GM10847 (cell line): ENCODE data around the gene HYAL2.

Experiments used
- POLR2A ChIP-seq: IDR thresholded peaks from 2 replicates; pipeline ENCODE4 v1.6.1; 2011; ENCODE audit not compliant: insufficient read length; ENCODE audit errors: extremely low read depth

Gene HYAL2

GRCh38 chr3:50303013-50303815 lies 19.3 kb downstream of the HYAL2 start, which contains the start of gene HYAL1:
TSS of gene HYAL1 (minus strand) at chr3:50303574. CDS start at chr3:50302956, 618 bp downstream.
- no peak for TF ChIP-seq POLR2A

DNA sequence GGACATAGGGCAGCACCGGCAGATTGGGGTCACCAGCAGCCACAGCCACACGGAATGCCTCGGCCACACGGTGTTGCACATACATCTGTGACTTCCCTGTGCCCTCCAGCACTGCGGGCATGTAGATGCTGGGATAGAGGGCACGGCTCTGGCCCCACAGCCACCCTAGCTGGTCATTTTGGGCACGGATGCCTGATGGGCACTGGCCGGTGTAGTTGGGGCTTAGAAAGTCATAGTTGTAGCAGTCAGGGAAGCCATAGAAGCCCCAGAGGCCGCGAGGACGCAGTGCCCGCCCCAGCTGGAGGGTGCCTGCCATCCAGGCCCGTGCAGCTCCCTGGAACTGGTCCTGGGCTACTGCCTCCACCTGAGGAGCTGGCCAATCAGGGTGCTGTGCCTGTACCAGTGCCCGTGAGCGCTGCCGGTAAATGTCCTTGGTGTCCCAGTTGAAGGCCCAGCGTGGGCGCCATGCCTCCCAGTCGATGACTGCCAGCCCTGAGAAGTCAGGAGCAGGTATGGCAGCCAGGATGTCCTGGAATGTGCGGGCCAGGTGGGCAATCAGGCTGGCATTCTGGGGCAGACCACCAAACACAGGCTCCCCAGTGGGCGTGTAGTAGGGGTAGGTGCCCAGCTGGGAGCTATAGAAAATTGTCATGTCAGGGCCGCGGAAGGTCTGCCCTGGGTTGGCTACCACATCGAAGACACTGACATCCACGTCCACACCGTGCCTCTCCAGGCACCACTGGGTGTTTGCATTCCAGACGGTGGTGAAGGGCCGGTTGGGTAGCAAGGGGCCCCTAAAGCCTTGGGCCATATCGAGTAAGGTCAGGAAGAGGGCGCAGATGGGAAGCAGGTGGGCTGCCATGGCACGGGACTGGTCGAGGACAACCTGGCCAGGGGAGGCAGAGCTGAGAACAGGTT lies 20.2 kb downstream of the HYAL2 start:
- TF ChIP-seq POLR2A = no peak

DNA sequence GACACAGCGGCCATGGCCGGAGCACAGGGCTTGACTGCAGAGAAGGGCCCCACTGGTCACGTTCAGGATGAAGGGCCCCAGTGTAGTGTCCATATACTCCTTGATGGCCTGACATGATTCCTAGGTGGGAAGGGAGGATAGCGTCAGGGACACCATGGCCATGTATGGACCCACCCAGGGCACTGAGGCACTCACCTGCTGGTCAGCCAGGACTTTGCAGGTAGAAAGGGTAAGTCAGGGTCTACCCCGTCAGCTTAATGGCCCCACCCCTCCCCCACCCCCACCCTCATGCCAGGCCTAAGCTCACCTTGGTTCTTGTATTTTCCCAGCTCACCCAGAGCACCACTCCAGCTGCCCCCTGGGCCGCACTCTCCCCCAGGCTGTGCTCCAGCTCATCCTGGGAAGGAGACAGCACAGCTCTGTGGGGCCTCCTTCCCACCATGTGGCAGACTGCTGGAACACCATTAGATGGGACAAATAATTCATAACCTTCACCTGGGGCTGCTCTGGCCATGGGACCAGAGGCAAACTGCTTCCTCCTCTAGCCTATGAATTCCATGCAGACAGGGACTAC lies 21.8 kb downstream of the HYAL2 start:
- TF ChIP-seq POLR2A = no peak

GRCh38 chr3:50299929-50300680 lies 22.4 kb downstream of the HYAL2 start:
- TF ChIP-seq POLR2A = no peak

GRCh38 chr3:50299638-50299928 lies 23.0 kb downstream of the HYAL2 start:
- TF ChIP-seq POLR2A = no peak

DNA sequence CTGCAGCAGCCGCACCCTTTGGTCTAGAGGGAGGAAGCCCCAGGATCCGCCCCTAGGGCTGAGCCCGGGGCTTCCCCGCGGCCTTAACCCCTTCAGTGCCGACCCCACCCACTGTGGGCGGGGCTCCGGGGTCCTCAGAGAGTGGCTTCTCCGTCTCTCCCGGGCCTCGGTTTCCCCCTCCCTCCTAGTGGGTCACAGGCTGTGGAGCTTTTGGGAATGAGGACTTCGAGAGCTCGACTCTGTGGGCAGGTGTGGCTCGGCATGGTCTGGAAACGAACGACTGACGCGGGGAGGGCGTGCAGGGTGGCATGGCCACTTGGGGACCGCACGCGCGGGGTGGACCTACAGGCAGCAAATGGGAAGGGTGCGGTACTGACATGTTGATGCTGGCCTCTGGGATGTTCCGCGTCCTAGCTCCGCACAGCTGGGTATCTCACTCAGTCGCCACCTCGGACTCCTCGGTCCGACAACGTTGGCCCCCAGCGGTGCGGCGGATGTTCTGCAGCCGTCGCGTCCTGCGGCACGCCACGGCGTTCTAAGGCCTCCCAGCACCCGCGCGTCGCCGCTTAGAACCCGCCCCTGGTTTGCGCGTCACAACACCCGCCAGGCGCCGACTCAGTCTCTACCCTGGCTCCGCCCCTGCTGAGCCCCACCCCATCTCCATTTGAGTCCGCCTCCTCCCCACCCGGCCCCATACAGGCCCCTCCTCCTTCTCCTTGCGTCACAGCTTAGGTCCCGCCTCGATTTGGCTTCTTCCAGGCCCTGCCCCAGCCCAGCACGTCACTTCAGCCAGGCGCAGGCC lies 23.5 kb downstream of the HYAL2 start, which contains the start of the genes HYAL3 and NAA80:
Gene HYAL3 (minus strand): TSS at position 570 of the 802 bp plus-strand sequence. CDS start 3,803 bp downstream, outside the sequence.
Gene NAA80 (minus strand): TSS at position 570 of the 802 bp plus-strand sequence. CDS start 1,942 bp downstream, outside the sequence.
- peak; percentile 95 for TF ChIP-seq POLR2A

DNA sequence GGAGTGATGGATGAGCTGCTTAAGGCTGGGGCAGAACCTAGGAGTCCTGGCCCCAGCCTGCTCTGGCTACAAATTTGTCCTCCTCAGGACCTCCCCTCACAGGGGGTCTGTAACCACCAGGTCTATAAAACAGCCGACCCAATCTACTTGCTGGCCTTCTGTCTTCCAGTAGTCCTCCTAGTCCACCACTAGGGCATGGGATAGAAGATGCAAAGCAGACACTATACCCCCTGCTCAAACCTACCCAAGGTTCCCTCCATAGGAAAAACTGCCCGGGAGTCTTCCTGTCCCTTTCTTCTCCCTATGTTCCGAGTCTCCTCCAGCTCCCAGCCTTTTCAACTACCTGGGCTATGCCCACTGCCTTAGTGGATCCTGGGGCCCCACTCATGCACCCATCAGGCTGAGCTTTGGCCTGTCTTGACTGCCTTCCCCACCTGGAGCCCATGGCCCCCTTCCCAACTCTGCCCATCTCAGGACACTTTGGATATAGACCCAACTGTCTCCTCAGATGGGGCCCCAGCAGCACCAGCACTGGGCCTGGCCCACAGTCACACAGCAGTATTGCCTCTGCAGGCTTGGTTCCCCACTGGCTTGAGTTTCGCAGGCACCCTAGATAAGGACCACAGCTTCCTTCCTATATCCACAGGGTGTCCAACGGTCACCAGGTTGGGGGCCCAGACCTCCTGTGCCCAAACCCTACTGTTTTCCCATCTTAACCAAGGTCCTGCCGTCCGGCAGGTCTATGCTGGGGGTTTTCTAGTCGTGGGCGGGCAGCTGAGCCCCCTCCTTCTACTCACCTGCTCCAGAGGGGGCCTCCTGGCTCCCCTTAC lies 24.4 kb downstream of the HYAL2 start:
- no peak for TF ChIP-seq POLR2A

GRCh38 chr3:50297384-50297775 lies 25.2 kb downstream of the HYAL2 start:
- no peak for TF ChIP-seq POLR2A

- TF ChIP-seq POLR2A = no peak
These were observed 25.7 kb downstream of the HYAL2 start for GRCh38 chr3:50296721-50297383.

DNA sequence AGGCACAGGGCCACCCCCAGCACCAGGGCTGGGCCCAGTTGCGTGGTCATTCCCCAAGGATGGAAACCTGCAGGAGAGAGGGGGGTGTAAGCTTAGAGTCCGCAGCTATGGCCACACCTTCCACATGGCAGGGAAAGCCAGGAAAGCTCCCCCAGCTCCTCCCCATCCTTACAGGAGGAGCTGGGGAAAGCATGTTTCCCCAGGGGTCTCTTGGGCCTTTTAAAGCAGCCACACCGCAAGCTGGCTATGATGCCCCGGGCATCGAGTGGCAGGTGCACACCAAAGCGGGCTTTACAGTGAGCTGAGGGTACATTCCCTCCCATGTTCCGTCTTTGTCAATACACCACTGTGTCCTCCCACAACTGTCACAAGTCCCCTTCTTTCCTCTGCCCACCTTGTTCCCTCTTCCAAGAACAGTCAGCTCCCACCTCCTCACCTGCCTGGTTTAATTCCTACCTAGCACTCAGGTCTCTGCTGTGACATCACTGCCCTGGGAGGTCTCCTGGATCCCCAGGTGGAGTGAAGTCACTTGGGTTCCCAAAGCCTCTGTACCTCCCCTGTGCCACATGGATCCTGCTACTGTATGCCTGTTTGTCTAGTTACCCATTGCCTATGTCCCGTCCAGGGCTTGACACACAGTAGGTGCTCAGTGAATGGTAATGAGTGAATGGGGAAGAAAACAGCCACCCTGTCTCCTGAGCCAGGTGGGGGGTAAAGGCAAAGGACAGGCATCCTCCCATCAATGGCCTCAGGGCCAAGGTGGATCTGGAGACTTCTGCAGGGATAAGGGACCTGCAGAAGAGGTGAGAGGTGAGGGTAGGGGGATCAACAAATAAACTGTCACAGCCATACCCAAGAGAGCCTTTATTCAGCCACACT lies 26.8 kb downstream of the HYAL2 start:
- TF ChIP-seq POLR2A = no peak

DNA sequence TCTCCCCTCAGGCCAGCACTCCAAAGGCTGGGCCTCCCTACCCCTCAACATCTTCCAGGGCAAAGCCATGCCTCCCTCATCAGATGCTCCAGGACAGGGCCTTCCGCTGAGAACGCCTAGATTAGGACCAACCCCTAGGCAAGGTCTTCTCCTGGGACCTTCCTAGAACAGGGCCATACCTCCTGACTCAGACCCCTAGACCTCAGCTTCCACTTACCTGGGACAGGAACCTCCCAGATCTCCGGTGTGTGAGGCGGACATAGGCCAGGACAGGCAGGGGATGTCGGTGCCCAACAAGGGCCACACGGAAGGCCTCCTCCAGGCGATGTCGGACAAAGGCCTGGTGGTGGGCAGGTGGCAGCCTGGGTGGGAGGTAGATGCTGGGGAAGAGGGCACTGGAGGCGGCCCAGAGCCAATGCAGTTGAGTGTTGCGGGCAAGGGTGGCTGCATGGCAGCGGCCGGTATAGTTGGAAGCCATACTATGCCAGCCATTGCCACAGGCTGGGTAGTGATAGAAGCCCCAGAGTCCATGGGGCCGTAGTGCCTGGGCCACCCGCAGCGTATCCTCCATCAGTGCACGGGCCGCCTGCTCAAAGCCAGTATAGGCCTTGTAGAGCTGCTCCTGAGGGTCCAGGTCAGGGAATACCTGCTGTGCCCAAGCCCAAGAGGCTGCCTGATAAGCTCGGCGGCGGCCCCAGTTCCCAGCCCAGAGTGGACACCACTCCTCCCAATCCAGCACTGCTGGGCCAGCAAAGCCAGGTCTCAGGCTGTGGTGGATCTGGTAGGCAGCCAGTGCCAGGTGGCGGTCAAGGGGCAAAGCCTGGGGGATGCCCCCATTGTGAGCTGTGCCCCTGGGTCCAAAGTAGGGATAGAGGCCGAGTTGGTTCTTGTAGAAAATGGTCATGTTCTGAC lies 27.8 kb downstream of the HYAL2 start:
- no peak for TF ChIP-seq POLR2A

- TF ChIP-seq POLR2A = no peak
These were observed 28.5 kb downstream of the HYAL2 start for GRCh38 chr3:50294089-50294488.
